Activated naive CD8-positive, alpha-beta T cell treated with anti-CD3 and anti-CD28 coated beads, Interleukin-2, amount 50 U/mL, for 16 hours (primary cell): ENCODE data around the gene NACC1.
"Not testable (repeated sequence)": the region's sequence is repeated elsewhere in the genome, so short reads cannot be mapped to it uniquely, and the experiment has no call there.

Experiments used
- DNase-seq: peaks from one replicate; pipeline ENCODE4 v3.0.0-alpha.2; 2020; ENCODE audit warnings: low read depth, low spot score

The NACC1 gene

GRCh38 chr19:13164343-13165161, 46.5 kb downstream of the NACC1 start:
- no peak for DNase-seq

- DNase-seq: no peak
Measured at GRCh38 chr19:13165162-13165997, 47.3 kb downstream of the NACC1 start.

- DNase-seq: not testable (repeated sequence)
Measured at GRCh38 chr19:13166151-13166550, 48.1 kb downstream of the NACC1 start.

GRCh38 chr19:13169769-13170168, 51.7 kb downstream of the NACC1 start:
- DNase-seq: no peak

- DNase-seq: no peak
Measured at GRCh38 chr19:13171146-13171545, 53.1 kb downstream of the NACC1 start.

GRCh38 chr19:13172346-13173138, 54.5 kb downstream of the NACC1 start:
- peak; percentile 74 for DNase-seq

GRCh38 chr19:13173139-13173737, 55.2 kb downstream of the NACC1 start:
- DNase-seq: no peak

GRCh38 chr19:13176345-13176744, 58.3 kb downstream of the NACC1 start:
- DNase-seq: no peak

- DNase-seq: not testable (repeated sequence)
Measured at GRCh38 chr19:13177584-13177983, 59.5 kb downstream of the NACC1 start.

- DNase-seq: not testable (repeated sequence)
Measured at GRCh38 chr19:13178291-13178690, 60.2 kb downstream of the NACC1 start.

GRCh38 chr19:13181747-13182388, 63.8 kb downstream of the NACC1 start:
- DNase-seq: no peak

GRCh38 chr19:13184926-13185325, 66.9 kb downstream of the NACC1 start:
- not testable (repeated sequence) for DNase-seq

- DNase-seq: not testable (repeated sequence)
Measured at GRCh38 chr19:13185763-13186657, 67.9 kb downstream of the NACC1 start.

GRCh38 chr19:13186688-13187087, 68.6 kb downstream of the NACC1 start:
- not testable (repeated sequence) for DNase-seq

- DNase-seq: no peak
Measured at GRCh38 chr19:13187419-13187818, 69.4 kb downstream of the NACC1 start.

- no peak for DNase-seq
Measured at GRCh38 chr19:13189600-13189999, 71.5 kb downstream of the NACC1 start.
